Activated T-cell treated with anti-CD3 and anti-CD28 coated beads, Interleukin-2, amount 50 U/mL, for 72 hours (primary cell): Measurements from ENCODE around the gene CREG1. TPM values are rescaled to one million over a fixed set of nuclear protein-coding genes. Genes with fewer than 3 reads are reported as not detected.
A peak's percentile ranks its signal among the peaks of the same experiment; 100 is the strongest.

Experiments
- ATAC-seq, 2 donors: fragments of 150-1000 bp; cut with Tn5 transposase; replicated peaks in 1 of 2; 2 replicates each; pipeline ENCODE4 v1.10.0; 2021; ENCODE audit warnings: moderate library complexity in 2 of 2, mild to moderate bottlenecking in 1 of 2
- DNase-seq, 2 donors: peaks; one replicate each; pipeline ENCODE4 v3.0.0; 2021 to 2022; ENCODE audit warnings: mixed read lengths in 1 of 2
- H3K27ac Mint-ChIP-seq: one replicate; pipeline ENCODE4 v1.8.0; 2022; ENCODE audit warnings: mild to moderate bottlenecking, moderate library complexity, mixed read lengths
- H3K27me3 Mint-ChIP-seq: one replicate; pipeline ENCODE4 v1.8.0; 2022; ENCODE audit warnings: low read depth, mixed read lengths
- H3K36me3 Mint-ChIP-seq, 2 donors: one replicate each; pipeline ENCODE4 v1.8.0; 2022; ENCODE audit warnings: mixed read lengths in 2 of 2, mild to moderate bottlenecking in 1 of 2; ENCODE audit not compliant: insufficient read depth in 2 of 2
- H3K4me1 Mint-ChIP-seq: one replicate; pipeline ENCODE4 v1.8.0; 2022; ENCODE audit warnings: low read depth, mixed read lengths
- H3K4me3 Mint-ChIP-seq, 2 donors: one replicate each; pipeline ENCODE4 v1.8.0; 2022; ENCODE audit warnings: mild to moderate bottlenecking in 2 of 2, mixed read lengths in 2 of 2, moderate library complexity in 2 of 2
- H3K9me3 Mint-ChIP-seq, 2 donors: one replicate each; pipeline ENCODE4 v1.8.0; 2022; ENCODE audit warnings: mixed read lengths in 2 of 2
- total RNA-seq, 2 donors: library from RNA; stranded (reverse); gene quantifications; one replicate each; pipeline ENCODE4 v1.2.3, GENCODE V29; 2022

Gene CREG1
- total RNA-seq, 2 donors from 2014 or later, result 7.4 to 8.3 TPM

- ATAC-seq (no peak), DNase-seq (no peak)
- H3K4me3 Mint-ChIP-seq, result no peak overlapping the region
- no peaks in the 10 kb centered on the region for H3K9me3 Mint-ChIP-seq
- H3K27ac Mint-ChIP-seq, result peak overlapping the region; percentile 65
- H3K4me1 Mint-ChIP-seq, result peaks cover 47% of the 10 kb centered on the region
- no peaks in the 10 kb centered on the region for H3K36me3 Mint-ChIP-seq
- no peaks in the 10 kb centered on the region for H3K27me3 Mint-ChIP-seq
Observed at GRCh38 chr1:167541003-167541402, 12.6 kb downstream of the CREG1 start.

GRCh38 chr1:167538657-167539056 lies 14.9 kb downstream of the CREG1 start:
- no peaks in the 10 kb centered on the region for H3K9me3 Mint-ChIP-seq
- no peaks in the 10 kb centered on the region for H3K27me3 Mint-ChIP-seq
- DNase-seq (no peak), ATAC-seq (no peak)
- no peak overlapping the region for H3K27ac Mint-ChIP-seq
- peak overlapping the region; percentile 20 to 57 for H3K4me3 Mint-ChIP-seq
- no peaks in the 10 kb centered on the region for H3K36me3 Mint-ChIP-seq
- peaks cover 42% of the 10 kb centered on the region for H3K4me1 Mint-ChIP-seq

- Mint-ChIP-seq H3K36me3 (no peaks in the 10 kb centered on the region), H3K27me3 (no peaks in the 10 kb centered on the region), H3K4me3 (no peak overlapping the region), H3K4me1 (peaks cover 9% of the 10 kb centered on the region), H3K9me3 (no peaks in the 10 kb centered on the region), H3K27ac (no peak overlapping the region)
- DNase-seq (peak; percentile 60 to 73), ATAC-seq (peak; percentile 72 to 84)
Observed at GRCh38 chr1:167533851-167534300, 19.7 kb downstream of the CREG1 start.

- Mint-ChIP-seq H3K27me3 (no peaks in the 10 kb centered on the region), H3K4me3 (no peak overlapping the region), H3K36me3 (no peaks in the 10 kb centered on the region), H3K9me3 (no peaks in the 10 kb centered on the region), H3K27ac (no peak overlapping the region), H3K4me1 (peaks cover 5% of the 10 kb centered on the region)
- ATAC-seq (no peak), DNase-seq (no peak)
Observed at GRCh38 chr1:167532964-167533824, 20.4 kb downstream of the CREG1 start.

- peaks cover 5% of the 10 kb centered on the region for H3K4me1 Mint-ChIP-seq
- ATAC-seq, result no peak
- H3K27me3 Mint-ChIP-seq, result no peaks in the 10 kb centered on the region
- no peaks in the 10 kb centered on the region for H3K9me3 Mint-ChIP-seq
- no peak for DNase-seq
- peak overlapping the region; percentile 6 for H3K27ac Mint-ChIP-seq
- no peak overlapping the region for H3K4me3 Mint-ChIP-seq
- H3K36me3 Mint-ChIP-seq, result no peaks in the 10 kb centered on the region
Observed at GRCh38 chr1:167532375-167532774, 21.2 kb downstream of the CREG1 start.

- no peak overlapping the region for H3K27ac Mint-ChIP-seq
- ATAC-seq (no peak), DNase-seq (no peak)
- no peaks in the 10 kb centered on the region for H3K9me3 Mint-ChIP-seq
- H3K4me3 Mint-ChIP-seq, result no peak overlapping the region
- peaks cover 5% of the 10 kb centered on the region for H3K4me1 Mint-ChIP-seq
- no peaks in the 10 kb centered on the region for H3K27me3 Mint-ChIP-seq
- no peaks in the 10 kb centered on the region for H3K36me3 Mint-ChIP-seq
Observed at GRCh38 chr1:167529829-167530474, 23.6 kb downstream of the CREG1 start.

GRCh38 chr1:167528057-167528728 lies 25.4 kb downstream of the CREG1 start:
- Mint-ChIP-seq H3K36me3 (no peaks in the 10 kb centered on the region), H3K9me3 (no peaks in the 10 kb centered on the region), H3K4me1 (peaks cover 5% of the 10 kb centered on the region), H3K27ac (no peak overlapping the region), H3K27me3 (no peaks in the 10 kb centered on the region), H3K4me3 (no peak overlapping the region)
- ATAC-seq, result no peak
- DNase-seq, result no peak

GRCh38 chr1:167526667-167527383 lies 26.7 kb downstream of the CREG1 start:
- DNase-seq (no peak), ATAC-seq (no peak)
- H3K4me3 Mint-ChIP-seq, result no peak overlapping the region
- no peaks in the 10 kb centered on the region for H3K27me3 Mint-ChIP-seq
- no peaks in the 10 kb centered on the region for H3K4me1 Mint-ChIP-seq
- no peaks in the 10 kb centered on the region for H3K36me3 Mint-ChIP-seq
- H3K27ac Mint-ChIP-seq, result no peak overlapping the region
- H3K9me3 Mint-ChIP-seq, result no peaks in the 10 kb centered on the region

- H3K9me3 Mint-ChIP-seq, result no peaks in the 10 kb centered on the region
- no peak overlapping the region for H3K4me3 Mint-ChIP-seq
- no peaks in the 10 kb centered on the region for H3K27me3 Mint-ChIP-seq
- ATAC-seq, result no peak
- DNase-seq, result no peak
- peaks cover 12% of the 10 kb centered on the region for H3K4me1 Mint-ChIP-seq
- H3K27ac Mint-ChIP-seq, result no peak overlapping the region
- peaks cover 0 to 2% of the 10 kb centered on the region in 2 donors for H3K36me3 Mint-ChIP-seq
Observed at GRCh38 chr1:167524651-167525050, 28.9 kb downstream of the CREG1 start.

- DNase-seq (no peak), ATAC-seq (no peak)
- Mint-ChIP-seq H3K4me1 (peaks cover 23% of the 10 kb centered on the region), H3K27ac (no peak overlapping the region), H3K9me3 (no peaks in the 10 kb centered on the region), H3K4me3 (no peak overlapping the region), H3K27me3 (no peaks in the 10 kb centered on the region), H3K36me3 (peaks cover 2 to 10% of the 10 kb centered on the region in 2 donors)
Observed at GRCh38 chr1:167522246-167522645, 31.3 kb downstream of the CREG1 start.

- H3K27me3 Mint-ChIP-seq, result no peaks in the 10 kb centered on the region
- H3K27ac Mint-ChIP-seq, result no peak overlapping the region
- no peaks in the 10 kb centered on the region for H3K9me3 Mint-ChIP-seq
- peaks cover 16 to 21% of the 10 kb centered on the region in 2 donors for H3K36me3 Mint-ChIP-seq
- H3K4me1 Mint-ChIP-seq, result peaks cover 35% of the 10 kb centered on the region
- ATAC-seq (no peak), DNase-seq (no peak)
- H3K4me3 Mint-ChIP-seq, result no peak overlapping the region
Observed at GRCh38 chr1:167520711-167521206, 32.8 kb downstream of the CREG1 start.

- Mint-ChIP-seq H3K27ac (peak within 1 kb of the TSS; percentile 99), H3K4me3 (peak within 1 kb of the TSS; percentile 85 to 98), H3K9me3 (no peaks in the 10 kb centered on the region), H3K27me3 (no peaks in the 10 kb centered on the region), H3K36me3 (peaks cover 24 to 25% of the 10 kb centered on the region in 2 donors), H3K4me1 (peaks cover 59% of the 10 kb centered on the region)
- peak; percentile 43 to 45 for ATAC-seq
- peak; percentile 75 to 79 for DNase-seq
Observed at GRCh38 chr1:167518331-167518700, 35.2 kb downstream of the CREG1 start, which contains the start of gene CD247. Gene CD247, minus strand, starts transcription at chr1:167518529. Its CDS starts 64 bp downstream, at chr1:167518465.
